KG1 (cell line): ENCODE data around the gene FAM163B.

Source experiments
- DNase-seq: peaks from one replicate; lab custom pipeline; 2025; lab: John Stamatoyannopoulos, UW

FAM163B gene

DNA sequence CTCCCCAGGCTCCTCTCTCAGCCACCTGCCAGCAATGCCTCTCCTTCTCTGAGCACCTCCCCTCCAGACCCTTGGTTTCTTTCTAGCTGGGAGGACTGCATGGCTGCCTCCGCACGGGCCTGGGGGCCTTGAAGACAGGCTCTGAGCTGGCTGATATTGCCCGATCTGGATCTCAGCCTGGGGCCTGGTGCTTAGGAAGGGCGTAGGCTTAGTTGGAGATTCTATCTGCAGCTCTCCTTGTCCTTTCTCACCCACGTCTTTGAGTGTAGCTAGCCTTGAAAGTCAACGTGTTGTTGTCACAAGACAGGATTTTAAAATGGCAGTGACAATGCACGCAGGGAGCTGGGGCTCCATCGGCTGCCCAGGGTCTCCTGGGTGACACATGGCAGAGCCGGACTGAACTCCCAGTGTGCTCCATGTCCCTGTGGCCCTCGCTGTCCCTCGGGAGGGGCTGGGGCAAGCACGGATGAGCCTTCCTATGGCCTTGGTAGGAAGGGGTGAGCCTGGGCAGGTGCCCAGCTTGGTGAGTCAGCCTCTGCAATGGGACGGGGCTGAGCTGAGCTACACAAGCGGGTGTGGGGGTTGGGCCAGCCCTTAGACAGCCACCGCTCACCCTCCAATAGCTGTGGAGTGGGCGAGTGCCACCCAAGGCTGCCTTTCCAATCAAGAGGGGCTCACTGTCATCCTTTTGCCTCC lies 65.3 kb downstream of the FAM163B start:
- DNase-seq, result no peak

DNA sequence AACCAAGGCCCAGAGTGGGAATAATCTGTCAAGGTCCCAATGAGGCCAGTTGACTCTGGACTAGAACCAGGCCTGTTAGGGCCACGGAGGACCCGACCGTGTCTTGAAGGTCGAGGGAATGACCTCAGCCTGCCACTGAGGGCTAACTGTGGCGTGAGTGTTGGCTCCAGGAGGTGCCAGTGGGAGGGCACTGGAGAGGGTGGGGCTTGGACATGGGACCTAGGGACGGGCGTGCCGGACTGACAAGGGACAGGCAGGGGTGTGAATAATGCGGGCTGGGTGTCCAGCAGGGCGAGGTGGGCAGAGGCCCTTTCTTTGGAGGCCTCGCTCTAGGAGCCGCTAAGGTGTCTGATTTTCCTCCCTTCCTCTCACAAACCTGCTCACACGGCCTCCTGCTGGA lies 67.2 kb downstream of the FAM163B start:
- DNase-seq, result no peak

GRCh38 chr9:133540698-133541025 lies 68.5 kb downstream of the FAM163B start:
- DNase-seq, result no peak

GRCh38 chr9:133539991-133540697 lies 69.0 kb downstream of the FAM163B start:
- DNase-seq, result no peak

DNA sequence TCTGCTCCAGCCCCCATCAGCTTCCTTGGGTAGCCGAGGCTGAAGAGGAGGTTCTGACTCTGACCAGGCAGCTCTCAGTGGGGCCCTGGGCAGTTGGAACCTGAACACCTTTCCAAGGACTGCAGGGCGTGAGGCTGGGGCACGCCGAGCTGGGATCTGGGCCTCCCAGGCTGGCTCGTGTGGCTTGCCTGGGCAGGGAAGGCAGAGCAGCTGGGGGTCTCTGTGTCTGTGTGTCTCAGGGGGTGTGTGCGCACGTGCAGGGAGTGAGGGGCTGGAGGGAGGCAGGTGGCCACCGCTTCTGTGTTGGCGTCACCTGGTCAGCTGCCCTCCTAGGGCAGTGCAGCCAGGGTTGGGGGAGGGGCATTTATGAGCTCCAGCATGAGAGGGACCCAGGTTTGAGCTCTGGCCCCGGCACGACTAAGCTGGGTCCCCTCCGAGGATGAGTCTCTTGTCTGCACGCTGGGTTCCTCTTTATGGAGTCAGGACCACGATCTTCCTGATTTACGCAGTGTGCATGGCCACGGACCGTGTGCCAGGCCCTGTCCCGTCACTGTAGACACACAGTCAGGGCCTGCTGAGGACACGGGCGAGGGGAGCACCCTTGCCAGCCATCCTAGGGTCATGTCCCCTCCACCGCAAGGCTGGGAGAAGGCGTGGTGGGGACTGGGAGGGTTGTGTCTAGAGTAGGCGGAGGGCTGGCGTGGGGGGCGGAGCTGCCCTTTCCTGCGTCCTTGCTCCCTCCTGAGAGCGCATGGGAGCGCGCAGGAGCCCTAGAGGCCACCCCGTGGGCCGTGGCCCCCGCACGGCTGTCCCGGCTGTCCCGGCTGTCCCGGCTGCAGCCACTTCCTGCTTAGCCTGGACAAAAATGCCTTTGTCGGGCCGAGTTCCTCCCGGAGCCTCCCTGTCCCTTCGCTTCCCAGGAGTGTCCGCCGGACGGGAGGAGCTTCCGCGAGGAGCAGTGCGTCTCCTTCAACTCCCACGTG lies 70.0 kb downstream of the FAM163B start:
- no peak for DNase-seq

- DNase-seq, result no peak
Measured at GRCh38 chr9:133538176-133538575, 71.0 kb downstream of the FAM163B start.

DNA sequence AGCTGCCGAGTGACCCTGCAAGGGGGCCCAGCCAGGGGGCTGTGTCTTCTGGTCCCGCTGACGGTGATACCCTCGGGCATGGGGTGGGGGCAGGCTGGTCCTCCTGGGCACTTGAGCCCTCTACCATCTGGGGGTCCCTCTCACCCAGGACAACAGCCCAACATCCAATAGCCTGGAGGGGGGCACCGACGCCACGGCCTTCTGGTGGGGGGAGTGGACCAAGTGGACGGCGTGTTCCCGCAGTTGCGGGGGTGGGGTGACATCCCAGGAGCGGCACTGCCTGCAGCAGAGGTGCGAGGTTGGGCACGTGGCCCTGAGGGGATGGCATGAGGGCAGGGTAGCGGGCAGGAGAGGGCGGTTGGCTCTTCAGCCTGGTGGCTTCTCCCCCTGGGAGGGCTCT lies 71.9 kb downstream of the FAM163B start:
- DNase-seq, result no peak

- DNase-seq, result no peak
Measured at GRCh38 chr9:133536536-133536935, 72.7 kb downstream of the FAM163B start.

DNA sequence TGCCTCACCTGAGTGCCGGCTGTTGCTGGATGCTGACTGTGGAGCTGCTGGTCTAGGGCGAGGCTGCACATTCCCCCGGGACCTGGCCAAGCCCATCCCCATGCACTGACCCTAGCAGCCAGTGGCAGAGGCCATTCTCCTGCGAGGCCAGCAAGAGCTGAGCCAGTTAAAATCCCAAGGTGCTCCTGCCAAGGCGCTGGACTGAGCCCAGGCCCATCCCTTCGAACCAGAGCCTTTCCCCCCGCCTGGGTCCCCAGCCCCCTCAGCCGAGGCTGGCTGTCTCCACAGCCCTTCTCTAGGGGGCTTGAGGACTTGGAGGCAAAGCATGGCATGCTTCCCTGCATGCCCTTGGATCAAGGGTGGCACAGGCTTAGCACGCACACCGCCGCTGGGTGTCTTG lies 73.1 kb downstream of the FAM163B start:
- no peak for DNase-seq

DNA sequence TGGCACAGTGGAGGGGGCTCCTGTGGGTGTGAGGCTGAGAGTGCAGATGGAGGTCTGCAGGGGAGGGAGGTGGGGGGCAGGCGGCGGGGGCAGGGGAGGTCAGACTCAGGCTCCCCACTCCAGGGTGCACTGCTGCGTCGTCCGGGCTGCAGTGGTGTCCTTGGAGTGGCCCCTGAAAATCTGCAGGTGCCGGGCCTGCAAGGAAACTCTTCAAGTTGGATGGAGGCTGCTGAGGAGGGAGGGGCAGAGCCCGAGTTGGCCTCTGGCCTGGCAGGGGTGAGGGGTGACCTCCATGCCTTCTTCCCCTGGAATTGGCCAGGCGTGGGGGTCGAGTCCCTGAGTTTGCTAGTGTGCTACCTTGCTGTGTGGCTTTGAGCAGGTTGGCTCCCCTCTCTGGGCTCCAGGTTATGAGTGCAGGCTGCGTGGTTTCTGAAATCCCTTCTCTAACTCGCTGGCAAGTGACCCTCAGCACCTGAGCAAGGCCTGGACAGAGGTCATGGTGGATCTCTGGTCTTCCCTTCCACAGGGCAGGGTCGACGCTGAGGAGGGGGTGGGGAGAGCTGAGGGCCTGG lies 73.8 kb downstream of the FAM163B start:
- no peak for DNase-seq

- DNase-seq, result no peak
Measured at GRCh38 chr9:133534346-133535291, 74.6 kb downstream of the FAM163B start, which contains the start of gene ADAMTSL2. Gene ADAMTSL2, plus strand, starts transcription at chr9:133534704. Its CDS starts 2,009 bp downstream, at chr9:133536713.

- no peak for DNase-seq
Measured at GRCh38 chr9:133533857-133534256, 75.3 kb downstream of the FAM163B start.

- DNase-seq, result peak; percentile 46
Measured at GRCh38 chr9:133532937-133533668, 76.1 kb downstream of the FAM163B start.

- DNase-seq, result no peak
Measured at GRCh38 chr9:133531293-133531692, 77.9 kb downstream of the FAM163B start.

DNA sequence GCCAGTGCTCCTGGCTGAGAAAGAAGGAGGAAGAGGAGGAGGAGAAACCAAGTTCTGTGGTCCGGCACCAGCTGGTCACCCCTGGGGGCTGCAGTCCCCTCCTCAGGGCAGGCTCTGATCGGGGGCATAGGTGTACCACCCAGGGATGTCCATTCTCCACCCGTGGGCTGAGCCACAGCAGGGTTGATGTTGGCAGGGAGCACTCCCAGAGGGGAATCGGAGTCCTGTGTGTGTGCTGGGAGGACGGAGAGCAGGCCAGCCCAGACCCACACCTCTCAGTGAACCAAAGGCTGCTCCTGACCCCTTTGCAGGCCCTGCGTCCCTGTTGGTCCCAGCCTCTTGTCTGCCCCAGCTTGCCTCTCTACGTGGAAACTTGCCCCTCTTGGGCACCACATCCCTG lies 79.3 kb downstream of the FAM163B start:
- no peak for DNase-seq

GRCh38 chr9:133529457-133529856 lies 79.7 kb downstream of the FAM163B start:
- no peak for DNase-seq

DNA sequence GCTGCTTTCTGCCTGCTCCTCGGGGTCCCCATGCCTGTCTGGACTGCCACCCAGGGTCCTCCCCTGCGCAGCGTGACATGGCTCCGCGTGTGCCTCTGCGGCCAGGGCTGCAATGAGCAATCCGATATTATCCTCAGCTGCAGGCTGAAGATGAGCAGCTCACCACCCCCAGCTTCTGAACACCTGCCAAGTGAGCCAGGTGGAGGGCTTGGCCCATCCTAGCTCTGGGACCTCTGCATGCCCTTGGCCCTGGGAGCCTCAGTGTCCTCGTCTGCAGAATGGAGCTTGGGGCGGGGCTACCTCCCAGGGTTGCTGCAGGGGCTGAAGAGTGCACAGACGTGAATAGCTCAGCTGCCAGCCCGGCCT lies 80.3 kb downstream of the FAM163B start:
- DNase-seq, result no peak

- no peak for DNase-seq
Measured at GRCh38 chr9:133528001-133528875, 81.0 kb downstream of the FAM163B start.

GRCh38 chr9:133527444-133527920 lies 81.7 kb downstream of the FAM163B start:
- DNase-seq, result no peak
